GM12878 (cell line): Measurements from ENCODE around the gene CCDC32. TPM values are rescaled to one million over a fixed set of nuclear protein-coding genes. Genes with fewer than 3 reads are reported as not detected.

Experiments used
- CBX5 ChIP-seq: sonication (generic); IDR thresholded peaks from 2 replicates; pipeline ENCODE4 v1.6.1; 2016; ENCODE audit warnings: low read depth, moderate library complexity, mild to moderate bottlenecking, inconsistent platforms
- CREB1 ChIP-seq: IDR thresholded peaks from 2 replicates; pipeline ENCODE4 v1.6.1; 2012; ENCODE audit warnings: low read depth, mild to moderate bottlenecking, inconsistent platforms
- MEF2A ChIP-seq: IDR thresholded peaks from 2 replicates; pipeline ENCODE4 v1.6.1; 2011; ENCODE audit warnings: low read depth, mild to moderate bottlenecking, low read length, moderate library complexity; ENCODE audit not compliant: insufficient read depth
- MYC ChIP-seq: IDR thresholded peaks from 2 replicates; pipeline ENCODE4 v1.6.1; 2011; ENCODE audit warnings: mild to moderate bottlenecking, low read length, moderate library complexity, inconsistent platforms; ENCODE audit not compliant: insufficient read depth, insufficient replicate concordance, insufficient read length, severe bottlenecking
- NFYB ChIP-seq: IDR thresholded peaks from 2 replicates; pipeline ENCODE4 v1.6.1; 2011; ENCODE audit warnings: low read depth, mild to moderate bottlenecking, low read length, improper control_type of control experiment, moderate library complexity; ENCODE audit not compliant: insufficient read depth
- POLR2AphosphoS2 ChIP-seq: IDR thresholded peaks from 2 replicates; pipeline ENCODE4 v1.6.1; 2011; ENCODE audit warnings: low read depth, mild to moderate bottlenecking, low read length, improper control_type of control experiment, moderate library complexity
- POU2F2 ChIP-seq: IDR thresholded peaks from 3 replicates; pipeline ENCODE4 v1.6.1; 2011; ENCODE audit warnings: low read depth, mild to moderate bottlenecking, low read length, borderline replicate concordance
- SREBF1 ChIP-seq: IDR thresholded peaks from 2 replicates; pipeline ENCODE4 v1.6.1; 2012; ENCODE audit warnings: mild to moderate bottlenecking, low read length
- polyA plus RNA-seq, 11 experiments: library from polyadenylated mRNA; depleted of rRNA in 4 of 11; unstranded in 6 of 11; stranded (reverse) in 5 of 11; fragments of >200 nt; fragmentation: Nextera tagmentation in 4 of 11; fragmentation: Illumina TruSeq in 1 of 11; extraction: Ambion mirVana in 4 of 11; extraction: Trizol in 1 of 11; gene quantifications; 1 replicate in 1 of 11; 2 replicates in 10 of 11; pipeline versions ENCODE4 v1.2.1 to v1.2.3, GENCODE V29; 2011 to 2016; ENCODE audit warnings: inconsistent platforms in 2 of 11, missing spikeins in 2 of 11, low read depth in 1 of 11
- total RNA-seq, 4 experiments: library from RNA; depleted of rRNA in 3 of 4; stranded (reverse); fragments of >200 nt in 3 of 4; fragmentation: Illumina TruSeq in 1 of 4; extraction: Trizol in 1 of 4; gene quantifications; 2 replicates each; pipeline versions ENCODE4 v1.2.1 to v1.2.3, GENCODE V29; 2013 to 2021
- TF ChIP-seq, protein P1 (sequence below): IDR thresholded peaks from 2 replicates; pipeline ENCODE4 v1.6.1; 2011; ENCODE audit warnings: low read depth, low read length, improper control_type of control experiment, borderline replicate concordance
- TF ChIP-seq, protein P2 (sequence below): fragments of 150-350 bp; IDR thresholded peaks from 2 replicates; pipeline ENCODE4 v1.6.1; 2014; ENCODE audit warnings: mild to moderate bottlenecking, low read depth, low read length

The CCDC32 gene
- total and polyA plus RNA-seq, 10 of the 15 experiments (the other 5 are each of a cell fraction or from before 2014, with no cell fraction given), result 30.2 to 74.3 (median 46.5) TPM

DNA sequence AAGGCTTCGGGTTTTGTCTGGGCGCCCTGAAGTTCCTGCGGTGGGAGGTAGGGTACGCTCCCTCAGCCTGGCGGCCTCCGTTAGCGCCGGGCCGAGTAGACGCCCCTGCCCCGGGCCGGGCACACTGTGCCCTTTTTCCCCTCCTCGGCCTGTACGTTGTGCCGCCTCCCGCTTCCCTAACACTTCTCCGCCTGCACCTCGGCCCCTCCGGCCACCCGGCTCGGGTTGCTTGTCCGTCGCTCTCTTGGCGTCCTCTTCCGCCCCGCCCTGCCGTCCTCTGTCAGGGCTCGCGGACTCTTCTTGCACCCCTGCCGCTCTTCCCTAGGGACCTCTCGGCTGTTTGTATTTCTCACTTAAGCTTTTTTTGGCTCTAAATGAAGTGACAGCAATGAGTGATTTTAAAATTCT is 29.6 kb upstream of the CCDC32 start (continued):
- TF ChIP-seq POLR2AphosphoS2 (0 out of 2 replicates have a peak, but pooled peaks have one; percentile 27), SREBF1 (0 out of 2 replicates have a peak, but pooled peaks have one; percentile 10), MYC (no peak), POU2F2 (0 out of 3 replicates have a peak, but pooled peaks have one; percentile 1), CREB1 (0 out of 2 replicates have a peak, but pooled peaks have one; percentile 35), NFYB (0 out of 2 replicates have a peak, but pooled peaks have one; percentile 5), CBX5 (no peak), MEF2A (0 out of 2 replicates have a peak, but pooled peaks have one; percentile 25)
- TF ChIP-seq, protein P1, sequence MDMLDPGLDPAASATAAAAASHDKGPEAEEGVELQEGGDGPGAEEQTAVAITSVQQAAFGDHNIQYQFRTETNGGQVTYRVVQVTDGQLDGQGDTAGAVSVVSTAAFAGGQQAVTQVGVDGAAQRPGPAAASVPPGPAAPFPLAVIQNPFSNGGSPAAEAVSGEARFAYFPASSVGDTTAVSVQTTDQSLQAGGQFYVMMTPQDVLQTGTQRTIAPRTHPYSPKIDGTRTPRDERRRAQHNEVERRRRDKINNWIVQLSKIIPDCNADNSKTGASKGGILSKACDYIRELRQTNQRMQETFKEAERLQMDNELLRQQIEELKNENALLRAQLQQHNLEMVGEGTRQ, result no peak
- TF ChIP-seq, protein P2, sequence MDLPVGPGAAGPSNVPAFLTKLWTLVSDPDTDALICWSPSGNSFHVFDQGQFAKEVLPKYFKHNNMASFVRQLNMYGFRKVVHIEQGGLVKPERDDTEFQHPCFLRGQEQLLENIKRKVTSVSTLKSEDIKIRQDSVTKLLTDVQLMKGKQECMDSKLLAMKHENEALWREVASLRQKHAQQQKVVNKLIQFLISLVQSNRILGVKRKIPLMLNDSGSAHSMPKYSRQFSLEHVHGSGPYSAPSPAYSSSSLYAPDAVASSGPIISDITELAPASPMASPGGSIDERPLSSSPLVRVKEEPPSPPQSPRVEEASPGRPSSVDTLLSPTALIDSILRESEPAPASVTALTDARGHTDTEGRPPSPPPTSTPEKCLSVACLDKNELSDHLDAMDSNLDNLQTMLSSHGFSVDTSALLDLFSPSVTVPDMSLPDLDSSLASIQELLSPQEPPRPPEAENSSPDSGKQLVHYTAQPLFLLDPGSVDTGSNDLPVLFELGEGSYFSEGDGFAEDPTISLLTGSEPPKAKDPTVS, result no peak
- TF ChIP-seq, all 136 proteins: peak for 28
